ENCODE measurements around the gene PAF1. TPM values are rescaled to one million over a fixed set of nuclear protein-coding genes. Genes with fewer than 3 reads are reported as not detected.
"Not testable (repeated sequence)": the region's sequence is repeated elsewhere in the genome, so short reads cannot be mapped to it uniquely, and the experiment has no call there.

Gene PAF1
- polyA plus RNA-seq, 5 donors, result 57.7 to 71.1 (median 69.7) TPM

DNA sequence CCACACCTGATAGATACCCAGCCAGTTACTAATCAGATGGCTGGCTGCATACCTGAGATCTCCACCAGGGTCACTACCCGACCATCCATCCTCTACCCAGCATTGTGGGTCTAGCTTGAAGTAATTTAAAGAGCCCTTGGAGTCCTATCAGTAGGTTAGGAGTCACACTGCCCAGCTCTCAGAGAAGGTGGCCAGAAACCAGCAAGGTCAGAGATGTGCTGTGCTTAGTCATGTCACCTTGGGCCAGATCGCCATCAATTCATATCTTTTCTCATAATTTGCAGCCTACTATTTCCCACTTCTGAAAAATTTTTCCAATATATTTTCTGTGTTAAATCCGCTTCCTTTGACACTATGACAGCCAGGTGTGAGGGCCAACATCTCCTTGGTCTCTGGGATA is 34.8 kb downstream of the PAF1 start:
- DNase-seq, result no peak

DNA sequence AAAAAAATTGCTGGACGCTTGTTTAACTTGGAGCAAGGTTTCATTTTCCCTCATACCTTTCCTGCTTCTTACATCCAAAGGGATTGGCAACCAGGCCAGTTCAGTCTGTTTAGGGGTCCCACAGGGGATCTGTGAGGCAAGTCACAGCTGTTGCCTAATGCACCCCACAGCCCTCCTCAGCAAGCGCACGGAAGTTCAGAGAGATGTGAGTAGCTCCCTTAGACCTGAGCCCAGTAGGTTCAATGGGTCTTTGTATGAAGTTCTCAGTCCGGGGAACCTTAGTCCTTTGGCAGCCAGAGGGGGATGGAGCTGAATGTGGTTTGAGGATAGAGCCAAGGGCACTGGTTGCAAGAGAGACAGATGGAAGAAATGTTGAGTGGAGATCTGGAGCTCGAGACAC is 35.7 kb downstream of the PAF1 start:
- DNase-seq, result no peak

DNA sequence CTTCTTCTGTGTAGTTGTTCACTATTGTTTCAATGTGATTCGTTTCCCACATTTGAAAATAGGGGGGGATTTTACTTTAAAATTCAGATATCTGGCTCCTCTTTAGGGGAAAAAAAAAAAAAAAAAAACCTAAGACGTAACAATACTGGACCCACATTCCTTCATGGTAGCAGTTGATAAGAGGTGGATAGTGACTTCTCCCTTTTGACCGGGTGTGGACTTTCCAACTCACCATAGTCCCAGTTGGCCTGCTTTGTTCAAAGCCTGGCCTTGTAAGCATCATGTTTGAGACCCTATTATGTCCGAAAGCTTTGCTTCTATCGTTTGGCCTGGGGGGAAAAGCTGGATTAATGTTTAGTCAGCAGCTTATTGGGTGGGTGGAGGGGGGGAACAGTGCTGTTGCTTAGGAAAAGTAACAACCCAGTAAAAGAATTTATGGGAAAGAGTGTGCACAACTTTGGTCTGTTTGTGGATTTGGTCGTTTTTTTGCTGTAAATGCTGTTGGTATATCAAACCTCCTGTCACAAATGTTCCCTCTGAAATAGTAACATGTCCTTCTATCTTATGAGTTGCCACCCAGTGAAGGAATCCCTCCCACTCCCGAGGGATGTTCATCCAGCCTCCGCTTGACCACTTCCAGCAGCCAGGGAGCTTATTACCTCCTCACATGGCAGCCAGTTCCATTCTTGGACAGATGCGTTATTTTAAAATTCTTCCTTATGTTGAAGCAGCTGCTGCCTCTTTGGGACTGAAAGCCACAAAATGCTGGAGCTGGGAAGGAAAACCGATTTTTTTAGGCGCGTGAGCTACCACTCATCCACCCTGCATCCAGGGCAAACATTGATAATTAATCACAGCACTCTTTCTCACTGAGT is 38.3 kb downstream of the PAF1 start:
- DNase-seq, result no peak

DNA sequence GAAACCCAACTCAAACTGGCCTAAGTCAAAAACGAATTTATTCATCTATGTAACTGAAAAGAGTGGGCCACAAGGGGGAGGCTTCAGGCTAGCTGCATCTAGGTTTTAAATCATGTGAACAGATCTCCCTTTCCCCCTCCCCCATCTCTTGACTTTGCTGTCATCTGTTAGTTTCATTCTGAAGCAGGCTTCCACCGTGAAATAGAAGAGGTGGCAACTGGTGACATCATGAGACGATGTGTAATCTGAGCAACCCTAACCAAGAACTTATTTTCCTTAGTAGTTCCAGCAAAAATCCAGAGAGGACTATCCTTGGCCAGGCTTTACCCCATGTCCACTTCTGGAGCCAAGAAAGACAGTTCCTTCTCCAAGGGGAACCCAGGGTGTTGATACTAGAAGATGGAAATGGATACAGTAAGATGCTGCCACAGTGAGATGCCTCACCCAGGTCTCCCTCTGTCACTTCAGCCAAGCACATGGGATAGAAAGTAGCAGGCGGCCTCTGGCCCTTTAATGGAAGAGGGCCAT is 39.3 kb downstream of the PAF1 start:
- DNase-seq, result no peak

DNA sequence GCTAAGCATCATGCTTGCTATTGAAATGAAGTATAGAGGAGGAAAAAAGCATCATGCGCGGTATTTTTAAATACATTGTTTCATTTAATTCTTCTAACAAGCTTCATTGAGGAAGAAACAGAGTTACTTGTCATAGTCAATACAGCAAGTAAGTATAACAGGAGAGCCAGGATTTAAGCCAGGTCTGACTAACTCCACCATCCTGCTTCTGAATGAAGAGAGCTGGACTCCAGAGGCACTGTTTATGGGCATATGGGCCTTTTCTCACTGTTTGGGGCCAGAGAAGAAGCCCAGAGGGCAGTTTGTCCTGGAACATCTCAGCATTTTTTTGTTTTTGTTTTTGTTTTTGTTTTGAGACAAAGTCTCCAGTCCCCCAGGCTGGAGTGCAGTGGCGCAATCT is 40.8 kb downstream of the PAF1 start:
- DNase-seq, result no peak

DNA sequence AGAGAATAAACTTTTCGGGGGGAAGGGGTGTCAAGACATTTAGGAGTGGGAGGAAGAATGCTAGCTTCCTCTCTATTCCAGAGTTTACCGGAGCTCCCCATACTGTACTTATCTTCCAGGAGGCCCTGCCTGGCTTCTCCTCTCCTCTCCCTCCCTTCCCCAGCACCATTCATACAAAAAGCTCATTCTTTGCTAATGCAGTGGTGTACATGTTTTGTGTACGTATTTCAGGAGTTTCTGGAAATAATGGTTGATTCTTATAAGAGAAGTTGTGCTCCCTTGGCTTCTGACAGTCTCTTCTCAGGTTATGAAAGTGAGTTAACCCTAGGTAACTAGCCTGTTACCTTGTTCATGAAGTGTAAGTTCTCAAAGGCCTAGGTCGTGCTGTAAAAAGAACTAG is 41.6 kb downstream of the PAF1 start:
- DNase-seq, result no peak

DNA sequence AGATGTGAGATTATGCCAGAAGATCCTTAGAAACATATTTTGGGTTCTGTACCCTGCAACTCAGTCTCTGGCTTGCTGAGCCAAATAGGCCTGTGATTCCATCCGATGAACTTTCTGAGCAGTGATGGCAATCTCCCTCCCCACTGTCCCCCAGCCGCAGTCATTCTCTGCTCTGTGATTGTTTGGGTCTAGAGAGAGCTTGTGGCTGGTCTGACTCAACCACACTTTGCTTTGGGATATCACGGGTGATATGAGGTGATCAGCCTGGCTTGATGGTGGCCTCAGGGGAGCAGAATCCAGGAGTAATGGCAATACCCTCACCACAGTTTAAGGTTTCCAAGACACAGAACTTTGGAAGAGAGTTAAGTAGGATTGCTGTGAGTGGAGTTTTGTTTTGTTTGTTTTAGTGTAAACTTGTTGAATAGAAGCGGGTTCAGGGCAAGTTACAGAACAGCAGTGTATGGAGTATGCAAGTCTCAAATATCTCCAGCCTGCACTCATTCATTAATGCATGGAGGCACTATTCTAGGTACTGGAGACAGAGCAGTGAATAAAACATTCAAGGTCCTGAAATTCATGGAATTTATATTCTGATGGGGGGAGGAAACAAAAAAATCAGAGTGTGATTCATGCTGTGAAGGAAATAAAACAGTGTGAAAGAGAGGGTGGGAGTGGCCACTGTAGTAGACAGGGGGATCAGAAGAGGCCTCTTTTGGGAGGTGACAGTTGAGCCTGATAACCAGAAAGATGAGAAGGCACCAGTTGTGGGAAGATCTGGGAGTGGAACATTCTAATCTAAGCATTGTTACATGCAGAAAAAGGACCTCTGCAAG is 43.4 kb downstream of the PAF1 start:
- DNase-seq, result no peak

DNA sequence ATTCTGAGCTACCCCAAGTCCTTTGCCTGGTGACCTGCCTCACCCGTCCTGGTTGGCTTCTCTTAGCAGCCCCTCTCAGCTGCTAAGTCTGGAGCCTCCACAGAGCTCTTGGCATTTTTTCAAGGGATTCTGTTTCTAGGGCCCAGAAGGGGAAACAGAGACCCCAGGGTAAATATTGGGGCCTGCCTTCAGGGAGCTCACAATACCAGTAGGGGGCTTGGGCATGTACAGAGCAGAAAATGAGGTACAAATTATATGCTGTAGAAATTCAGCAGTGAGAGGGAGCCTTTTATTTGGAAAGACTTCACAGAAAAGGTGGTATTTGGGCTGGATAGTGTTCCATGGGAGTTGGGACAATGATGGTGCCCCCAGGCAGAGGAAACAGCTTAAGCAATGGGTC is 45.0 kb downstream of the PAF1 start:
- DNase-seq, result no peak

DNA sequence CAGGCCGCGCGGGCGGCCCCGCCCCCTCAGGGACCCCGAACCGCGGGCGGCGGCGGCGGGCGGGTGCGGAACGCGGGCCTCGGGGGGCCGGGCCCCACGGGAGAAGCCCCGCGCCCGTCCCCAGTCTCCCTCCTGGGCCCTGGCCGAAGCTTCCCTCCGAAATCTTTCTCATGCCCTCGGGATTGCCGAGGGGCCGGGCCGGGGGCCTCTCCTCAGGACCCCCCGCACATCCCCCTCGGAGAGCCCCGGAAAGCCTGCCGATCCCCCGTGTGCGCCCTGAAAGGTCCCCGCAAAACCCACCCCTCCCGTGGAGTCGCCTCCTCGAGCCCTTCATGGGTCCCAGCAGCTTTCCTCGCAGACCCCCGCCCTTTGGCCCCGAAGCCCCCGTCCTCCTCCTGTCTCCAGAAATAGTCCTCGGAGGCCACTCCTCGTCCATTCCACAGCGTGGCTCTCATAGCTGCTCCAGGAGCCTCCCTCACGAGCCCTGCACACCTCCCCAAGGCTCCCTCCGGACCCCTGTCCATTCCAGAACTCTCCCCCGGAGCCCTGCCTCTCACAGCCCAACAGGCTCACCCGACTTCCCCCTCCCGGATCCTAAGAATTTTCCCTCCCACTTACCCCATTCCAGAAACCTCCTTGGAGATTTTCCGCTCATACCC is 48.1 kb downstream of the PAF1 start:
- no peak for DNase-seq

DNA sequence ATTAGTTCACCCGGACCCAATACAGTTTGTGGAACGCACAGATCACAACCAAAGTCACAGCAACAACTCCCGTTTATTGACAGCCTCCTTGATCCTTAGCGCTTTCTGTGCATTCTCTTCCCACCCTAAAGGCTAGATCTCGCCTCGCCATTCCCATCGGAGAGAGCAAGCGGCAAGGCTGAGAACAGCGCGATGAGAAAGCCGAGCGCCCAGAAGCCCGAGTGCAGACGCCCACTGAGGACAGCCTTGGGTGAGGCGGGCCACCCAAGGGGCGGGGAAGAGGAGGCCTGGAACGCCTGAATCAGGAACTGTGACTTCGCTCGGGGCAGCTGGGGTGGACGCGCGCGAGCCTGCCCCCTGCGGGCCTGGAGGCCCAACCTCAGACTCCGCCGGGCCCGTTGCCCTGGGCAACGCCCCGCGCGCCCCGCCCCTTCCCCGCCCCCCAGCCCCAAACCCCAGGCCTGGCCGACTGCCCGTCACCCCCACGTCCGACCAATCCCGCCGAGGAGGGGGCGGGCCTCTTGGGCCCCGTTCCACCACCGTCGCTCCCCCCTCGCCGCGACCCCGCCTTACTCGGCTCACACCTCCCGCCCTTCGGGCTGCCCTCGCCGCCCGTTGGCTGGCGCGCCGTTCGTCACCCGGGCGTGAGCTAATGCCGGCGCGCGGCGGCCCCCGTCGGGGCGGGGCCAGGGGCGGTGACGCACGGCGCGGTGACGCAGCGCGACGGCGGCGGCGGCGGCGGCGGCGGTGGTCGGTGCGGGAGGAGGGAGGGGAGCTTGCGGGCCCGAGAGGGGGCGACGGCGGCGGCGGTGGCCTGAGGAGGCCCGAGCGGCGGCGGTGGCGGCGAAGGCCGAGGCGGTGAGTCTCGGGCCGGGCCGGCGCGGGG is 48.9 kb downstream of the PAF1 start, which contains the start of gene SAMD4B:
Gene SAMD4B (plus strand): TSS at position 703 of the 886 bp plus-strand sequence. CDS start 14,473 bp downstream, outside the sequence.
- DNase-seq, result peak; percentile 98

DNA sequence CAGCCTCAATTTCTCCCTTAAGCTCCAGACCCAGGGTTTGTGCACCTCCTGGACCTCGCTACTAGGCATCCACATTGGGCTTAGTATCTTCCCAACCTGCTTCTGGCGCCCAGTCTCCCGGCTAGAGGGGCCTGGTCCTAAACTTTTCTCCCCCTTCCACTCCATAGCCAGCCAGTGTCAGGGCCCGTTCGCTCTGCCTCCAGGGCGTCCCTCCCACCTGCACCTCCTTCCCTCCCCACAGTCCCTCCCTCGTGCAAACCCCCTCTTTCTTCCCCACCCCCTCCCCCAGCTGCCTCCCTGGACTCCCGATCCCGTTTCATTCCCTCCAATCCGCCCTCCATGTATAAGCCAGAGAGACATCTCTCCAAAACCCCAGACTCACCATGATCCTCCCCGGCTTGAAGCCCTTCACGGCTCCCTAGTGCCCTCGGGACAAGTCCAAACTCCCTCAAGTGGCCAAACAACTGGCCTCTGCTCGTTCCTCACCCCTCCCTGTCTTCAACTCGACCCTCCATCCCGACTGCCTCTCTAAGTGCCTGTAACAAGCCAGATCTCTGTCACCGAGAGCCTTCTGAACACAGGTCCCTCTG is 49.7 kb downstream of the PAF1 start:
- peak in 1 of 2 donors; percentile 34 for DNase-seq

DNA sequence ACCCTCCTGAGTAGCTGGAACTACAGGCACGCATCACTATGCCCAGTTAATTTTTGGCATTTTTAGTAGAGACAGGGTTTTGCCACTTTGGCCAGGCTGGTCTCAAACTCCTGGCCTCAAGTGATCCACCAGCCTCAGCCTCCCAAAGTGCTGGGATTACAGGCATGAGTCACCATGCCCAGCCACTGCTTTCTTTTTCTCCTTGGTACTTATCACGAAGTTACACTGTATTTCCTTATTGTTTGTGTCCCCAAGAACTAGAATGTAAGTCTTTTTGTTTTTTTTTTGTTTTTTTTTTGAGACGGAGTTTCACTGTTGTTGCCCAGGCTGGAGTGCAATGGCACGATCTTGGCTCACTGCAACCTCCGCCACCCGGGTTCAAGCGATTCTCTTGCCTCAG is 50.8 kb downstream of the PAF1 start:
- not testable (repeated sequence) for DNase-seq

DNA sequence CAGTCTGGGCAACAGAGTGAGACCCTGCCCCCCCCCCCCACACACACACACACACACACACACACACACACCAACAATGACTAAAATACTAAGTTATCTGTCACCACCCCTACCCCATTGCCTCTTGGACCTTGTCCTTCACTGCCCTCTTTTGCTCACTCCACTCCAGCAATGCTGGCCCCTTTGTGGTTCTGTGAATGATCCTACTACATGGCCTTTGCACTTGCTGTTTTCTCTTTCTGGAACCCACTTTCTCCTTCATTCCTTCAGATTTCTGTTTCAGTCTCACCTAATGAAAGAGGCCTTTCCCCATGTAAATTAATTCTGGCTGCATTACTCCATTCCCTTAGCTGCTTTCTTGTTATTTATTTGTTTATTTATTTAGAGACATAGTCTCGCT is 51.2 kb downstream of the PAF1 start:
- DNase-seq, result no peak

DNA sequence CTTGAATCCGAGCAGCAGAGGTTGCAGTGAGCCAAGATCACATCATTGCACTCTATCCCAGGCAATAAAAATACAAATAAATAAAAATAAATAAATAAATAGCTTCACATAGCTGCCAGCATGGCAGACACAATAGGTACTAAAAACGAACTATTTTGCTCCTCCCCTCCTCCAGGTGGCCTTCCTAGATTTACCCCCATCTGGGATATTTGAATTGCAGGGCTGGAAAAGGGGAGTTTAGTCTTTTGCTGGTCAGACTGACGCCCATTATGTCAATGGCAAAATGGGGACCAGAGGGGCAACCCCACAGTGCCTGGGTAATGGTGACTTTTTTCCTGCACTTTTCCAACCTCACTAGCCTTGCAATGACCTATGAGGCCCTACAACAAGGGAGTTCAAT is 54.4 kb downstream of the PAF1 start:
- DNase-seq, result no peak

Other genes starting within 250 kb of the PAF1 start
- under 1 TPM; 0.09 to 0.29 (median 0.21) TPM for gene NCCRP1, start 194.1 kb downstream of the PAF1 start, polyA plus RNA-seq (ENCODE audit: insufficient read depth in 1 of 5, insufficient read length in 5 of 5, low replicate concordance in 1 of 5)
- gene SYCN, start 186.8 kb downstream of the PAF1 start, polyA plus RNA-seq (ENCODE audit: insufficient read depth in 1 of 5, insufficient read length in 5 of 5, low replicate concordance in 1 of 5), result not detected
- gene IFNL3, start 146.1 kb downstream of the PAF1 start, polyA plus RNA-seq (ENCODE audit: insufficient read depth in 1 of 5, insufficient read length in 5 of 5, low replicate concordance in 1 of 5), result not detected
- not detected for gene IFNL4, start 142.2 kb downstream of the PAF1 start, polyA plus RNA-seq (ENCODE audit: insufficient read depth in 1 of 5, insufficient read length in 5 of 5, low replicate concordance in 1 of 5)
- gene IFNL2, start 122.7 kb downstream of the PAF1 start, polyA plus RNA-seq (ENCODE audit: insufficient read depth in 1 of 5, insufficient read length in 5 of 5, low replicate concordance in 1 of 5), result not detected
- not detected for gene IFNL1, start 94.7 kb downstream of the PAF1 start, polyA plus RNA-seq (ENCODE audit: insufficient read depth in 1 of 5, insufficient read length in 5 of 5, low replicate concordance in 1 of 5)
- gene LRFN1, start 70.2 kb downstream of the PAF1 start, polyA plus RNA-seq (ENCODE audit: insufficient read depth in 1 of 5, insufficient read length in 5 of 5, low replicate concordance in 1 of 5), result 1 to 10 TPM; 1.3 to 3.3 (median 2.1) TPM
- 10 to 100 TPM; 42.5 to 54.5 (median 50.2) TPM for gene GMFG, start 55.1 kb downstream of the PAF1 start, polyA plus RNA-seq (ENCODE audit: insufficient read depth in 1 of 5, insufficient read length in 5 of 5, low replicate concordance in 1 of 5)
- 100 to 1,000 TPM in 3 of 5 donors, 10 to 100 TPM in 2; 79.7 to 128 (median 117) TPM for gene SAMD4B, start 48.7 kb downstream of the PAF1 start, polyA plus RNA-seq (ENCODE audit: insufficient read depth in 1 of 5, insufficient read length in 5 of 5, low replicate concordance in 1 of 5)
- gene MED29, start 272 bp upstream of the PAF1 start, polyA plus RNA-seq (ENCODE audit: insufficient read depth in 1 of 5, insufficient read length in 5 of 5, low replicate concordance in 1 of 5), result 10 to 100 TPM; 32.9 to 45.0 (median 34.4) TPM
- 100 to 1,000 TPM in 1 of 5 donors, 10 to 100 TPM in 4; 36.6 to 122 (median 82.1) TPM for gene ZFP36, start 15.7 kb upstream of the PAF1 start, polyA plus RNA-seq (ENCODE audit: insufficient read depth in 1 of 5, insufficient read length in 5 of 5, low replicate concordance in 1 of 5)
- 10 to 100 TPM; 75.8 to 98.2 (median 89.8) TPM for gene PLEKHG2, start 21.6 kb upstream of the PAF1 start, polyA plus RNA-seq (ENCODE audit: insufficient read depth in 1 of 5, insufficient read length in 5 of 5, low replicate concordance in 1 of 5)
- 1,000 to 10,000 TPM; 1,340 to 2,075 (median 1,433) TPM for gene RPS16, start 44.8 kb upstream of the PAF1 start, polyA plus RNA-seq (ENCODE audit: insufficient read depth in 1 of 5, insufficient read length in 5 of 5, low replicate concordance in 1 of 5)
- gene SUPT5H, start 54.5 kb upstream of the PAF1 start, polyA plus RNA-seq (ENCODE audit: insufficient read depth in 1 of 5, insufficient read length in 5 of 5, low replicate concordance in 1 of 5), result 100 to 1,000 TPM; 112 to 153 (median 126) TPM
- gene TIMM50, start 89.7 kb upstream of the PAF1 start, polyA plus RNA-seq (ENCODE audit: insufficient read depth in 1 of 5, insufficient read length in 5 of 5, low replicate concordance in 1 of 5), result 10 to 100 TPM; 57.7 to 81.3 (median 69.1) TPM
- gene DLL3, start 107.8 kb upstream of the PAF1 start, polyA plus RNA-seq (ENCODE audit: insufficient read depth in 1 of 5, insufficient read length in 5 of 5, low replicate concordance in 1 of 5), result under 1 TPM; 0.18 to 0.59 (median 0.43) TPM
- under 1 TPM in 4 of 5 donors, not detected in 1; 0.25 to 0.51 (median 0.42) TPM for gene SELENOV, start 124.0 kb upstream of the PAF1 start, polyA plus RNA-seq (ENCODE audit: insufficient read depth in 1 of 5, insufficient read length in 5 of 5, low replicate concordance in 1 of 5)
- gene EID2B, start 141.7 kb upstream of the PAF1 start, polyA plus RNA-seq (ENCODE audit: insufficient read depth in 1 of 5, insufficient read length in 5 of 5, low replicate concordance in 1 of 5), result 1 to 10 TPM; 4.1 to 5.4 (median 4.6) TPM
- 10 to 100 TPM; 11.7 to 17.9 (median 15.9) TPM for gene EID2, start 149.1 kb upstream of the PAF1 start, polyA plus RNA-seq (ENCODE audit: insufficient read depth in 1 of 5, insufficient read length in 5 of 5, low replicate concordance in 1 of 5)
- not detected for gene LGALS13, start 211.4 kb upstream of the PAF1 start, polyA plus RNA-seq (ENCODE audit: insufficient read depth in 1 of 5, insufficient read length in 5 of 5, low replicate concordance in 1 of 5)